GM03348 (cell line): Measurements from ENCODE around the gene CTSD.
A peak's percentile ranks its signal among the peaks of the same experiment; 100 is the strongest.
"Not testable (repeated sequence)": the region's sequence is repeated elsewhere in the genome, so short reads cannot be mapped to it uniquely, and the experiment has no call there.

Experiments
- DNase-seq: peaks from one replicate; pipeline ENCODE4 v3.0.0; 2012; ENCODE audit warnings: low spot score

CTSD gene

DNA sequence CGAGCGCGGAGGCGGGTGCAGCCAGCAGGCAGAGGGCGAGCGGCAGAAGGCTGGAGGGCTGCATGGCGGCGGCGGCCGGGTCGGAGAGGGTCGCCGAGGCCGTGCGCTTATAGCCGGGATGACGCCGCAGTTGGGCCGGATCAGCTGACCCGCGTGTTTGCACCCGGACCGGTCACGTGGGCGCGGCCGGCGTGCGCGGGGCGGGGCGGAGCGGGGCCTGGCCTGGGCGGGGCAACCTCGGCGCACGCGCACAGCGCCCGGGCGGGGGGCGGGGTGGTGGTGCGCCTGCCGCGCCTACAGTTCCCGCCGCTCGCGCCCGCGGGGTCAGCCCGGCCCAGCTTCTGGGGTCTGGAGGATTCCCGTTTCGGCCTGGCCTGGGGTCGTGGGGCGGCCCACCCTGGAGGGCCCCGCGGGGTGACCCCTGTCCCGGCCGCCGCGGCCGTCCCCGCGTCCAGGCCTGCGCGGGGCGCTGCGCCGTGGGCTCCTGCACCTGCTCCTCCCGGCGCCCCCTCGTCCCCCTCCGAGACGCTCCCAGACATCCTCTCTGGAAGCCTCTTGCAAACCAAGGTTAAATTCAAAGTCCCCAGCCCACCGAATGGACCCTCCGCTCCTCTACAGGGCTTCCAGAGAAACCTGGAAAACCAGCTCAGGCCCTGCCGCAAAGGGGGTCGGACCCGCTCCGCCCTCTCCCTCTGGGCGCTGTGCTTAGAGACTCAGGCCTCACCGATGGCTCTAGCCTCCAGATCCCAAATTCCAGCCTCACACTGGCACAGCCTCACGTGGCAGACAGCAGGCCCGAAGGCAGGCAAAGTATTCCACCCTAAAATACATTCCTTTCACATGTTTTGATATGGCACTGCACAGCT, at the start of gene CTSD:
TSS of gene CTSD (minus strand) at position 132 of the 866 bp plus-strand sequence. CDS start at position 64, 68 bp downstream.
- peak; percentile 99 for DNase-seq

DNA sequence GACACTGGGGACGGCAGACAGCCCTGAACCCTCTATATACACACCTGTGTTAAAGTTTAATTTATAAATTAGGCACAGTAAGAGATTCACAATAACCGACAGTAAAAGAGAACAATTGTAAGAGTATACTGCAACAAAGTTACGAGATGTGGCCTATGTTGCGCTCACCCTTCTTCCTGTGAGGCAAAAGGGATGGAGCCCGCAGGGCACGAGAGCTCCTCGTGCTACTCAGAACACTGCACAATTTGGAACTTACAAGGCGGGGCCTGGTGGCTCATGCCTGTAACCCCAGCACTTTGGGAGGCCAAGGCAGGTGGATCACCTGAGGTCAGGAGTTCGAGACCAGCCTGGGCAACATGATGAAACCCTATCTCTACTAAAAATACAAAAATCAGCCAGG, 49.6 kb upstream of the CTSD start:
- not testable (repeated sequence) for DNase-seq

DNA sequence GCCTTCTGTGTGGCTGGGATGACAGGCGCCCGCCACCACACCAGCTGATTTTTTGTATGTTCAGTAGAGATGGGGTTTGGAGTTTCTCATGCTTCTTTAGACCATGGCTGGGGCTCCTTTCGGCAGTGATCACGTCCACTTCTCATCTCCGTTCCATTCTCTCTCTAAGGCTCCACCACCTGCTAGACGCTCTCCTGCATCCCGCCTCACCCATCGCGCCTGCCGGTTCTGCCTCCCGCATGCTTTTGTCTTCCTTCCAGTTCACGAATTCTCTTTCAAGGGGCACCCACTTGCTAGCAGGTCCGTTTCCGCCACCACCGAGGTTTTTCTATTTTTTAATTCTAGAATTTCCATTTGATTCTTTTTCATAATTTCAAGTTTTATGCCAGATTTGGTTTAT, 49.1 kb upstream of the CTSD start:
- no peak for DNase-seq

DNA sequence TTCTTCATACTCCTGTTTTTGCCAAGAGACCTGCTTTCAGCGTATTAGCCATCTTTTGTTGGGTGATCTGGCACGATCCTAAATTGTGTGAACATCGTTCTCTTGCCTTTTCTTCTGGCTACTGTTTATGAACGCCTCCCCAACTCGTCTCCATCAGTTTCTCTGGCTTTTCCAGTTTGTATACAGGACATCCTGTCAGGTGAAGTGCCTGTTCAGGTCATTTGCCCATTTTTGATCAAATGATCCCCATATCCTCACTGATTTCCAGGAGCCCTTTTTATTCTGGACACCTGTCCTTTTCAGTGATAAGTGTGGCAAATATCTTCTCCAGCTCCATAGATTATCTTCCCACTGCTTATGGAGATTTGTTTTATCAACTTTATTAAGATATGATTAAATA, 48.5 kb upstream of the CTSD start:
- DNase-seq = no peak

DNA sequence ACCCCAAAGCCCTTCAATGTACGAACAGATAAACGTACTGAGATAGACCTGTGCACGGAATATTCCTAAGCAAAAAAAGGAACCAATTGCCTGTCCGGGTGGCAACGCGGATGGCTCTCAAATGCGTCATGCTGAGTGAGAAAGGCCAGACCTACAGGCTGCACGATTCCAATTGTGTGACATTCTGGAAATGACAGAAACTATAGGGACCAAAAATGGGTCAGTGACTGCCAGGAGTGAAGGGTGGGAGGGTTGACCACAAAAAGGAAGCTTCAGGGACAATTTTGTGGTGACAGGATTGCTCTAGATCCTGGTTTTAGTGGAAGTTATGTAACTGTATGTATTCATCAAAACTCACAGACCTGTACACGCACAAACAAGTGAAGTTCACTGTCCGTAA, 47.0 kb upstream of the CTSD start:
- no peak for DNase-seq

DNA sequence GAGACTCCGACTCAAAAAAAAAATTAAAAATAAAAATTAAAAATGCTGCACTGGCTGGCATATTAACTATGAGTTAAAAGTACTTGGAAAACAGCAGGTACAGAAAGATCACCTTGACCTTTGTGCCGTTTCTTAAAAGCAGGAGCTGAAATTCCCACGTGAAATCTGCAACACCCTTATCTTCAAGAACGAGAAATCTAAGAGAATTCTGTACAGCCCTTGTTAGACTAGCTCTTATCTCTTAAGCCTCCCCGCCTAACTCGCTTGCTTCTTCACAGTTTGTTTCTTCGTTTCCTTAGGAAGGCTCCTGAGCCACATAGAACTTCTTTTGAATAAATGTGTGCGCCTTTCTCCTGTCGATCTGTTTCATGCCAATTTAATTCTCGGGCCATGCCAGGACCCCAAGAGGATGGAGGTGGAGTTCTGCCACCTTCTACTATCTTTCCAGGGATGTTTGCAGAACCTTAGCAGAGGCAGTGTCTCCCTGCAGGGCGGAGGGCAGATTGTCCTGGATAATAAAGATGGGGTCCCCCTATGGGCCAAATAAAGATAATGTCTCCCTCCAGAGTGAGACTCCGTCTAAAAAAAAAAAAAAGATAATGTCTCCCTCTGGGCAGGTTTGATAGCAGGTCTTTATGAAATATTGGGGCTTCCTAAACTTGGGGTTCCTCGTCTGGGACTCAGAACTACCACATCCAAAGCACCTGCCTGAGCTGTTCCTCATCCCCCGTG, 43.7 kb upstream of the CTSD start:
- DNase-seq = no peak

DNA sequence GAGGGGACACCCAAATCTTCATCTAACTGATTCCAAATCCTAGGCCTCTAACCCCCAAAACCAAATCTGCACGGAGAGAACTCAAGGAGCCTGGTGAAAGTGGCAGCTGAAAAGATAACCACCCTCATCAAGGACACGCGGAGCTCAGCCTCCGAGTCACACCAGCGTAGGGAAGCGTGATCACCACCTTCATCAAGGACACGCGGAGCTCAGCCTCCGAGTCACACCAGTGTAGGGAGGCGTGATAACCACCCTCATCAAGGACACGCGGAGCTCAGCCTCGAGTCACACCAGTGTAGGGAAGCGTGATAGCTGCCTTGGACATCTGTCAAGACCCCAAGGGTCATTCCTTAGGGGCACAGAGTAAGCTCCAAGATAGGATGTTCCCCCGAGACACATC, 41.8 kb upstream of the CTSD start:
- DNase-seq = no peak

DNA sequence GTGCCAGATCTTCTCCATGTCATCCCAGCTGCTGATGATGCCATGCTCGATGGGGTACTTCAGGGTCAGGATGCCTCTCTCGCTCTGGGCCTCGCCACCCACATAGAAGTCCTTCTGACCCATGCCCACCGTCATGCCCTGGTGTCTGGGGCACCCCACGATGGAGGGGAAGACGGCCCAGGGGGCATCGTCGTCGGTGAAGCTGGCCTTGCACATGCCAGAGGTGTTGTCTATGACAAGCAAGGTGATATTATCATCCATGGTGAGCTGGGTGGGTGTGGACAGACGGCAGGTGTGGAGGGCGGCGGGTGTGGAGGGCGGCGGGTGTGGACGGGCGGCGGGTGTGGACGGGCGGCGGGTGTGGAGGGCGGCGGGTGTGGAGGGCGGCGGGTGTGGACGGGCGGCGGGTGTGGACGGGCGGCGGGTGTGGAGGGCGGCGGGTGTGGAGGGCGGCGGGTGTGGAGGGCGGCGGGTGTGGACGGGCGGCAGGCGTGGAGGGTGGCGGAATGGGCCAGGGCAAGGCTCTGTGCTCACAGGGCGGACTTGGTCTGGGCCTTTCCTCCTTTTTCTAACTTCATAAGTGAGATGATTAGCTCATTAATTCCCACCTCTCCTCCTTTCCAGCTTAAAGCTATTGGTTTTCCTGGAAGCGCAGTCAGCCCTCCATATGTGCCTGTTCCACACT, 40.2 kb upstream of the CTSD start:
- DNase-seq = not testable (repeated sequence)

DNA sequence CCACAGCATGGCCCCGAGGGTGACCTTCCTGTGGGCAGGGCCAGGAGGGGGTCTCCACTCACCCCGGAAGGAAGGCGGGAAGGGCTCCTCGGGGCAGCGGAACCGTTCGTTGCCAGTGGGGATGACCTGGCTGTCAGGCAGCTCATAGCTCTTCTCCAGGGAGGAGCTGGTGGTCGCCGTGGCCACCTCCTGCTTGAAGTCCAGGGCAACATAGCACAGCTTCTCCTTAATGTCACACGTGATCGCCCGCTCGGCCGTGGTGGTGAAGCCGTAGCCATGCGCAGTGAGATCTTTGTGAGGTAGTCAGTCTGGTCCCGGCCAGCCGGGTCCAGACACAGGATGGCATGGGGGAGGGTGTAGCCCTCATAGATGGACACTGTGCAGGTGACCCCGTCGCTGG, 39.5 kb upstream of the CTSD start:
- DNase-seq = no peak

DNA sequence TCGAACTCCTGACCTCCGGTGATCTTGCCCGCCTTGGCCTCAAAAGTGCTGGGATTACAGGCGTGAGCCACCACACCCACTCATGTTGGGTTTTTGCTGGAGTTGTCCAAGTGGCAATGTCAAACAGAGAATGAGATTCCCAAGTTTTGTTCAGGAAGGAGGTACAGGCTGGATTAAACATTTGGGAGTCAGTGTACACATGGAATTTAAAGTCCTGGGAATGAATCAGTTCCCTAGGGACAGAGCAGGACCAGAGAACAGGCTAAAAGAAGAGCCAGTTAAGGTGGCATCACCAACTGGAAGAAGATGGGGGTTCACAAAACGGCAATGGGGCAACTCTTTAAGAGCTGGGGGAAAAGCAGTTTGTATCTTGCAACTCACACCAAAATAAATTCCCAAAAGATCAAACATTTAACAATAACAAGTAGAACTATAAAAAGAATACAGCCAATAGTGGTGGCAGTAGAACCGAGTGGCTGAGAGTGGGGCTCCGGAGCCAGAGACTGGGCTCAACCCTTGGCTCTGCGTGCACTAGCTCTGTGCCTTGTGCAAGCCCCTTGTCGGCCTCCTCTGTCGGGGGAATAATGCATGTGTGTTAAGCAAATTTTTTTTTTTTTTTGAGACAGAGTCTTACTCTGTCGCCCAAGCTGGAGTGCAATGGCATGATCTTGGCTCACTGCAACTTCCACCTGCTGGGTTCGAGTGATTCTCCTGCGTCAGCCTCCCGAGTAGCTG, 33.8 kb upstream of the CTSD start:
- no peak for DNase-seq

DNA sequence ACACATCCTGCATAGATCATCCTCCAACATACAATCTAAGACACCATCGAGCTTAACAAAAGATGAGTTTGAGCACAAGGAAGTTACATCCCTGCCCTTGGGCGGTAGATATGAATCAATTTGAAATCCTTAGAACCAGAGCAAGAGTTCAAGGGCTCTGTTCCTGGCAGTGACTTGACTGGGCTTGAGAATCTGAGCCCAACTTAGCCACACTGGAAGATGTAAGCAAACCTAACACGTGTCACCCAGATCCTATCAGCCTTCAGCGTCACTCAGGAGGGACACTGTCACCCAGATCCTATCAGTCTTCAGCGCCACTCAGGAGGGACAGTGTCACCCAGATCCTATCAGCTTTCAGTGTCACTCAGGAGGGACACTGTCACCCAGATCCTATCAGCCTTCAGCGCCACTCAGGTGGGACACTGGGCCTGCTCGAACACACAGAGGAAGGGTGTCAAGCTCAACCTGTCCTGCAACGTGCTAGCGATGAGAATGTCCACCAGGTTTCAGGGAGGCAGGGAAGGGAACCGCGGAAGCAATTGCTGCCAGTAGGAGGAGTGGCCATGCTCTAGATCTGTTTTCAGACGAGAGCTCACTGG, 32.8 kb upstream of the CTSD start:
- DNase-seq = no peak

DNA sequence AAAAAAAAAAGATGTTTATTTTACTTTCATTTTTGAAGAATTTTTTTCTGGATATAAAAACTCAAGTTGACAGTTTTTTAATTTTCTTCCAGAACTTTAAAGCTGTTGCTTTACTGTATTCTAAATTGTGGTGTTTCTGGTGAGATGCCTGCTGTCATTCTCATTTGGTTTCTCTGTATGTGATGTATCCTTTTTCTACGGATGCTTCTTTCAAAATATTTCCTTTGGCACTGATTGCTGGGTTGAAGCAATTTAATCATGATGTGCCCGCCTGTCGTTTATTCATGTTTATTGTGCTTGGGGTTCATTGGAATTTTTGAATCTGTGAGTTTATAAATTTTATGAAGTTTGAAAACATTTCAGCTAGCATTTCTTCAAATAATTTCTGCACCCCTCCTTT, 29.4 kb upstream of the CTSD start:
- DNase-seq = no peak

DNA sequence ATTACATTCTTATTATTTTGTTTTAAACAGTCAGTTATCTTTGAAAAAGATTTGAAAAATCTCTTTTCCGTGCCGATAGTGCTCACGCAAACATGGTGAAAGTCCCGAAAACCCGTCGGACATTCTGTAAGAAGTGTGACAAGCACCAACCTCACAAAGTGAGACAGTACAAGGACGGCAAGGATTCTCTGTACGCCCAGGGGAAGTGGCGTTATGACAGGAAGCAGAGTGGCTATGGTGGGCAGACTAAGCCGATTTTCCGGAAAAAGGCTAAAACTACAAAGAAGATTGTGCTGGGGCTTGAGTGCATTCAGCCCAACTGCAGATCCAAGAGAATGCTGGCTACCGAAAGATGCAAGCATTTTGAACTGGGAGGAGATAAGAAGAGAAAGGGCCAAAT, 28.7 kb upstream of the CTSD start:
- no peak for DNase-seq

DNA sequence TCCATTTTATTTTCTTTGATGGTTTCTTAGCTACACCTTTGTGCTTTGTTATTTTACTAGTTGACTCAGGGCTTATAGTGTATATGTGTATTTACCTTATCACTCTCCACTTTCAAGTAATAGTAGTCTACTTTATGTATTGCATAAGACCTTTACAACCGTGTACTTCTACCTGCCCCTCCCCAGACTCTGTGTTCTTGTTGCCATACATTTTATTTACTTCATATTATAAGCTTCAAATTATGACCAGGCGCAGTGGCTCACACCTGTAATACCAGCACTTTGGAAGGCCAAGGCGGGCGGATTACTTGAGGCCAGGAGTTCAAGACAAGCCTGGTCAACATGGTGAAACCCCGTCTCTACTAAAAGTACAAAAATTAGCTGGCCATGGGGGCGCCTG, 28.2 kb upstream of the CTSD start:
- DNase-seq = no peak

DNA sequence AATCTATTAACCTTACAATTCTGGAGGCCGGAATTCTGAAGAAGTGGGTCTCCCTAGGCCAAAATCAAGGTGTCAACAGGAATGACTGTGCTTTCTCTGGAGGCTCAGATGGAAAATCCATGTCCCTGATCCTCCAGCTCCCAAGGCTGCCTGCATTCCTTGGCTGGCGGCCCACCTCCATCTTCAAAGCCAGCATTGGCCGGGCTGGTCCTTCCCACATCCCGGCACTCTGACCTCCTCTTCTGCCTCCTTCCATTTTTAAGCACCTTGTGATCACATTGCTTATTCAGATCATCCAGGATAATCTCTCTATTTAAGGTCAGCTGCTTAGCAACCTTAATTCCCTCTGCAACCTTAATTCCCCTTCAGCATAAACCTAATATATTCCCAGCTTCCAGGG, 22.7 kb upstream of the CTSD start:
- DNase-seq = no peak

DNA sequence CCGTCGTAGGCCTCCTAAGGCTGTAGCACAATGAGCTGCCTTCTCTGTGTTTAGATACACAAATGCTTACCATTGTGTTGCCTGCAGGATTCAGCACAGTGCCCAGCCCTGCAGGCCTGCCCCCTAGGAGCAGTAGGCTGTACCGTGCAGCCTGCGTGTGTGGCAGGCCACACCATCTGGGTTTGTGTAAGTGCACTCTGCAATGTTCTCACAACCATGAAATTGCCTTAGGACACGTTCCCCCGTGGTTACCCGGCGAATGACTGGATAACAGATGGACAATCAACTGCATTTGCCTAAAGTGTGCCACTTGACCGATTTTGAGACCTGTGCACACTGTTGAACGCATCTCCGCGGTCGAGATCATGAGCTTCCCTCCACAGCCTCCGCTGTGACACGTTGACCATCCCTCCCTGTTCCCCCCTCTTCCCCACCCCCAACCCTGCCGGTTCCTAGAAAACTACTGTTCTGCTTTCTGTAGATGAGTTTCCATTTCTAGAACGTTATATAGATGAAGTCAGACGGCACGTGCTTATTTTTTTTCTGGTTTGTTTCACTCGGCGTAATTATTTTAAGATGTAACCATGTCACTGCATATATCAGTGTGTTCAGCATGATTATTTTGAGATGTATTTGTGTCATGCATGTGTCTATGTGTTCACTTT, 22.2 kb upstream of the CTSD start:
- no peak for DNase-seq

DNA sequence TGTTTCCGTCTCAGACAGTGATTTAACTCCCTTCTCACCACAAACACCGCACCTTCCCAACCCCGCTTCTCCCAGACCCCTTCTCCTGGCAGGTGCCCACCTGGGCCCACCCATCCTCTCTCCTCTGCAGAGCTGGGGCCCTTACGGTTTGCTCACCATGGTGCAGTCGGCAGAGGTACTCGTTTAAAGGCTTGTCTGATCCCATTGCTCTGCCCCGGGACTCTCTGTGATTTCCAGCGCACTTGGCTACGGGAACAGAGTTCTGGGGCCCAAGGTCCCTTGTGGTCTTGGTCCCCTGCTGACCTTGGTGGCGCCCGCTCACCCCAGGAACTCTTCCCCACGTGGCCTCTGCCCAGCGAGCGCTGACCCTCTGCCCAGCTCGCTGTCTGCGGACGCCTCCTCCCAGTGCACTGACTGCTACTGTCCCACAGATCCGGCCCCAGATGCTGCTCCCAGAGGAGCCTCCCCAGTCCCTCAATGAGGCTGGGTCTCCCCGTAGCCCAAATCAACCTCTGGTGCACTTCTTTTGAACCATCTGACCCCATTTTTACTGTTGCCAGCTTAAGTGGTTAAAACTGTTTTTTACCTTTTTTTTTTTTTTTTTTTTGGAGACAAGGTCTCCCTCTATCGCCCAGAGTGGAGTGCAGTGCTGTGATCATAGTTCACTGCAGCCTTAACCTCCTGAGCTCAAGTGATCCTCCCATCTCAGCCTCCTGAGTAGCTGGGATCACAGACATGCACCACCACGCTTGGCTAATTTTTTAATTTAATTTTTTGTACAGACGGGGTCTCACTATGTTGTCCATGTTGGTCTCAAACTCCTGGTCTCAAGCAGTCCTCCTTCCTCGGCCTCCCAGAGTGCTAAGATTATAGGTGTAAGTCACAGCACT, 21.3 kb upstream of the CTSD start:
- no peak for DNase-seq

DNA sequence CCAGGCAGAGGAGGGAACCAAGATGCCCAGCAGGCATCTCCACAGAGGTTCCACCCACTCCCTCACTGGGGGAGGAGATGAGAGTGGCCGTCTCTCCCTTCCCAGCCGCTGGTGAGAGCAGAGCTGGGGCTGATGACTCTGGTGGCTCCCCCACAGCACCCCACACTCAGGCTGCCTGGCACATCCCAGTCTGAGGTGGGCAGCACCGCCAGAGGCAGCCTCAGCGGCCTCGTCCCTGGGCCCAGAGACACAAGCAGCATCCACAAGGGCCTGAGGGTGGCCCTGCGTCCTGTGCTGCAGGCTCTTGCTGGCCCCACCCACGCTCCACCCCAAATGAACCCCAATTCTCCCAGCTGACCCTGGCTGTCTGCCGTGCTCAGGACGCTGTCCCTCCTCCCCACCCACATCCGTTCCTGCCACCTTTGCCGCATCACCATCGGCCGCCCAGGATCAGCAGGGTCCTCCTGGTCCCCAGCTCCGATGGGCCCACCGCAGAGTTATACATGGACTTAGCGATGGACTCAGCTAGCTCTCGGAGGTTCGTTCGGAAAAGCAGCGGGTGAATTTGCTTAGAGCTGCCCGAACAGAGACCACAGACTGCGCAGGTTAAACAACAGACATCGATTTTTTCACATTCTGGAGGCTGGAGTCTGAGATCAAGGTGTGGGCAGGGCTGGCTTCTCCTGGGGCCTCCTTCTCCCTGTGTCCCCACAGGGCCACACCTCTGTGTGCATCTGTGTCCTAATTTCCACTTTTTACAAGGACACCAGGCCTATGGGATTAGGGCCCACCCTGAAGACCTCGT, 20.2 kb upstream of the CTSD start:
- DNase-seq = no peak
